Fibroblast of pulmonary artery (primary cell): ENCODE results near the gene CBARP.

Experiments used
- DNase-seq: peaks from one replicate; pipeline ENCODE4 v3.0.0-alpha.2; 2010; ENCODE audit warnings: low read depth
- H3K4me3 ChIP-seq: replicated peaks from 2 replicates; pipeline ENCODE4 v1.5.1; 2011; ENCODE audit warnings: low read depth, mild to moderate bottlenecking, control low read depth, low read length, moderate library complexity
- TF ChIP-seq, protein P1 (sequence below): IDR thresholded peaks from 2 replicates; pipeline ENCODE4 v1.5.1; 2011; ENCODE audit warnings: mild to moderate bottlenecking, control low read depth, low read length, inconsistent platforms; ENCODE audit errors: missing control alignments

CBARP gene

DNA sequence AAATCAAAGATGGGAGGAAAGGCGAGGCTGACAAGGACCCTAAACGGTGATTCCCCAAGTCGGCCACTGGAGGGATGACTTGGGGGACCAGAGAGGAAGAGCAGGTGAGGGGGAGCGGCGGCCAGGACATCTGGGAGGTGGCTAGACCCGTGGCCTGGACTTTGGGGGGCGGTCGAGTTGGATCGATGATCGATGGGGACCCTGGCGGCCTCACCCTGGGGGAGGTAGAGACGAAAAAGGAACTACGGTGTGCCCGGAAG, 23.7 kb upstream of the CBARP start:
- DNase-seq: no peak
- TF ChIP-seq, protein P1, sequence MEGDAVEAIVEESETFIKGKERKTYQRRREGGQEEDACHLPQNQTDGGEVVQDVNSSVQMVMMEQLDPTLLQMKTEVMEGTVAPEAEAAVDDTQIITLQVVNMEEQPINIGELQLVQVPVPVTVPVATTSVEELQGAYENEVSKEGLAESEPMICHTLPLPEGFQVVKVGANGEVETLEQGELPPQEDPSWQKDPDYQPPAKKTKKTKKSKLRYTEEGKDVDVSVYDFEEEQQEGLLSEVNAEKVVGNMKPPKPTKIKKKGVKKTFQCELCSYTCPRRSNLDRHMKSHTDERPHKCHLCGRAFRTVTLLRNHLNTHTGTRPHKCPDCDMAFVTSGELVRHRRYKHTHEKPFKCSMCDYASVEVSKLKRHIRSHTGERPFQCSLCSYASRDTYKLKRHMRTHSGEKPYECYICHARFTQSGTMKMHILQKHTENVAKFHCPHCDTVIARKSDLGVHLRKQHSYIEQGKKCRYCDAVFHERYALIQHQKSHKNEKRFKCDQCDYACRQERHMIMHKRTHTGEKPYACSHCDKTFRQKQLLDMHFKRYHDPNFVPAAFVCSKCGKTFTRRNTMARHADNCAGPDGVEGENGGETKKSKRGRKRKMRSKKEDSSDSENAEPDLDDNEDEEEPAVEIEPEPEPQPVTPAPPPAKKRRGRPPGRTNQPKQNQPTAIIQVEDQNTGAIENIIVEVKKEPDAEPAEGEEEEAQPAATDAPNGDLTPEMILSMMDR: peak; percentile 4

DNA sequence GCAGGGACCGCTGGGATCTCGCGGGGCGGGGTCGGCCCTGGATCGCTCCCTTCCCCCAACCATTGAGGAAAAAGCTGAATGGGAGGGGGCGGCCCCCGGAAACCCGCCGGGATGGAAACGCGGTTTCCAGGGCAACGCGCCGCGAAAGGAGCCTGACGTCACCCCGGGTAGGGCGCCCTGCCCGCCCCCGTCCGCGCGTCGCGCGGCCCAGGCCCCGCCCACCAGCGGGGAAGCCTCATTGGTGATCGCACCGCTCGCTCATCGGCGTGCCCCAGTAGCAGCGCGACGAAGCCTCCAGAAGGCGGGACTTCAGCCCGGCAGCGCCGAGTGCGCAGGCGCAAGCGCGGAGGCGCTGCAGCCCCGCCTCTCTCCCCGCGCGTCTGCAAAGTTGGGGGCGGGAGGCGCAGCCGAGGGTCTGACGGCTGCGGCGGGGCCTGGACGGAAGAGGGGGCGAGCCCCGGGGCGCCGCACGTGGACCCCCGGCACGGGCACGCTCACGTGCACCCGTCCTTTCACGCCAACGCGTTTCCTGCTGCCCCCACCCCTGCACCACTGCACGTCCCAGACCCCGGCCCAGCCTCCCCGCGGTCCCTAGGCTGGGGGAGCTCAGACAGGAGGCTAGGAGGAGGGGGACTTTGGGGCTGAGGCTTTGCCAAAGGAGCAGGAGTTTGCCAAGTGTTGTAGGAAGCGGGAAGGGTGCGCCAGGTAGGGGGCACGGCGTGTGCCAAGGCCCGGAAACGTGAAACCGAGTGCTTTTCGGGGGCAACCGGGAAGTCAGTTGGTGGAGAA, 23.1 kb upstream of the CBARP start:
- TF ChIP-seq, protein P1: no peak
- DNase-seq: peak; percentile 97
- peak overlapping the region; percentile 60 for H3K4me3 ChIP-seq

More for the DNA sequence above, 23.7 kb upstream of the CBARP start:
- peak overlapping the region; percentile 60 for H3K4me3 ChIP-seq

DNA sequence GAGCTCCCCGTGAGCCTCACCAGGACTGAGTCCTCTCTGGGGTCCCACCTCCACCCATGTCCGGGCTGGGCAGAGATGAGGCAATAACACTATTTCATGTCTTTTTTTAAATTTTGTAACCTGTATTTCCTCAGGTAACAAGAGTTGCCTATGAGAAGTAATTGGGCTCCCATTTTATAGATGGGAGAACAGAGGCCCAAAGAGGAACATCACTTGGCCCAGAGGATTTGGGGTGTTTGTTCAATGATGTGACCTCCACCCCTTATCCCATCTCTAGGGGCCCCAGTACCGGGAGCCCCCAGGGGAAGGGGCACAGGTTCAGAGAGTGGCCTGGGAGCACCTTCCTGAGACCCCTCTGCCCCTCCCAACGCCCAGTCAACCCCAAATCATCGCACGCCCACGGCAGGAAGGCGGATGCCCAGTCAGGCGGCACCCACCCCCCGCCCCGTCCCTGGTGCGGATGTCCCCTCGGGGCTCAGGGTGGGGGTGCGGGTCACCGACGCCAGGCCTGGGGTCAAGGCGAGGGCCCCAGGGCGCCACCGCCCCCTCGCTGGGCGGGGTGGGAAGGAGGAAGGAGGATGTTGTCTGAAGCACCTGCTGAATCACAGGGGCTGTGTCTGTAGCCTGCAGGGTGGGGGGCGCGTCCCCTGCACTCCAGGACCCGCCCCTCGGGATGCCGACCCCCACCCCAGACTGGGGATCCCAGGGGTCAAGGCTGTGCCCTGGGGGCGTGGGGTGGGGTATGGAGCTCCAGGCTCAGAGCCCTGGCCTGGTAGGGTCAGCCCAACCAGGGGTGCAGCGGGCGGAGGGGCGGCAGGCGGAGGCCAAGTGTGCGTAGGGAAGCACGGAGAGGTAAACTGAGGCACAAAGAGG, 22.3 kb upstream of the CBARP start:
- TF ChIP-seq, protein P1: no peak
- H3K4me3 ChIP-seq: peak overlapping the region; percentile 14
- no peak for DNase-seq

DNA sequence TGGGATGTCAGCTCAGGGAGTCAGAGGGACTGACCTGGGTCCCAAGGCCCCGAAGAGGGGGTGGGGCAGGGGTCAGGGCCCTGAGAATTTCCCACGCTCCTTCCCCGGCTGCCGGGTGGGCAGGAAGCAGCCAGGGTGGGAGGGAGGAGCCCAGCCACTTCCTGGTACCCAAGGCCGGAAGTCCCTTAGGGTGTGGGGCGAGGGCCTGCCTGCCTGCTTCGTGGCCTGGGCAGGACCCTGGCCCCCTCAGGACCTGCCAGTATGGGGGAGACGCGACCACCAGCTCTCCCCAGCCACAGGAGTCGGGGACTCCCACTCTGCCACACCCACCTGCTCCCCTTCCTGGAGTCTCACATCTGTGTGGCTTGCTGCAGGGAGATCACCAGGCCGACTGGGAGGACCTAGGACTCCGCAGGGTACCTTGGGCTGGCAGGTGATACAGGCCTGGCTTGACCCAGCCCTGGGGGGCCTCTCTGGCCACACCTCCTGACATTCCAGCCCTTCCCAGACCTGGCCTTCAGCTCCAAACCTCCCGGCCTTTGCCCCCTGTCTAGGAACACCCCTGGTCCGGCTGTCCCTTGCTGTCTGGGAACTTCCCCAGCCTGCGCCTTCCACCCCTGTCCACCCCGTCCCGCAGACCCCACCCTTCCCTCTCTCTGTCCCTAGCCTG, 21.5 kb upstream of the CBARP start:
- DNase-seq: peak; percentile 63
- TF ChIP-seq, protein P1: no peak
- no peak overlapping the region for H3K4me3 ChIP-seq

DNA sequence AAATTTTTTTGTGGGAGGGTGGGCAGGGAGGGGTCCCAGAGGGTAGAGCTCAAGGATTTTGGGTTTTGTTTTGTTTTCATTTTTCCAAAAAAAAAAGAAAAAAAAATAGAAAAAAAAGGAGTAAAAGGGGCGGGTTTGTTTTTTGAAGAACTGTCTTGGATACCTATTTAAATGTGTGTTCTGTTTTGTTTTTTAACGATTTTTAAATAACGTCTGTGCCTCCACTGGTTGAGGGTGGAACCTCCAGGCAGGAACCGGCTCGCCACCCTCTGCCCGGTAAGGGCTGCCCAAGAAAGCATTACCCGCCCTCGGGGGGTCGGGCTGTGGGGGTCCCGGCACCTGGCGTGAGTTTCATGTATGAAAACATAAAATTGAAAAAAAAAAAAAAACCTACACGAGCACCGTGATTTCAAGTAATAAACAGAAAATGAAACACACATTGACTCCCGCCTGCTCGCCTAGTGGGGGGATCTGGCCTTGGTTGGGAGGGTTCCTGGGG, 21.0 kb upstream of the CBARP start:
- TF ChIP-seq, protein P1: no peak
- no peak overlapping the region for H3K4me3 ChIP-seq
- no peak for DNase-seq

DNA sequence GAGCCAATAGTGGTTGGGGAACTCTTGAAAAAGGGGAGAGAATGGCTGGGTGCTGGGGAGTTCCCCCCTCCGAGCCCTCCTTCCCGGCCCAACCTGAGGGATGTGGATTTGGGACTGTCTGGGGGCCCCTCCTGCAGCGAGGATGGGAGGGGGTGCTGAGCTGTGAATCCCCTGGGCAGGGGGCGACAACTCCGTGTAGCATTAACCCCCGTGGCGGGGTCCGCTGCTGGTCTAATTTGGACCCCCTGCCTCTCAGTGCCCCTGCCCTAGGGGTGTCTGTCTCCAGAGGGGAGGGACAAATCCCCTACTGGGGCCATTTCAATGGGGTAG, 20.3 kb upstream of the CBARP start:
- no peak overlapping the region for H3K4me3 ChIP-seq
- DNase-seq: no peak
- TF ChIP-seq, protein P1: no peak
